GM12878 (cell line): ENCODE data around the gene FKBP11. TPM values are rescaled to one million over a fixed set of nuclear protein-coding genes. Genes with fewer than 3 reads are reported as not detected.

Experiments used
- ATAC-seq: fragments of 200-7000 bp; cut with Tn5 transposase; 3 replicates; pipeline ENCODE4 v1.9.1; 2020; ENCODE audit warnings: mild to moderate bottlenecking, moderate library complexity
- Bru-seq: library from RNA; stranded (reverse); fragments of 400-500 nt; gene quantifications from one replicate; lab custom pipeline; 2021; lab: Mats Ljungman, UMichigan
- BruChase-seq, 2 experiments: library from RNA; stranded (reverse); fragments of 400-500 nt; gene quantifications; one replicate each; lab custom pipeline; 2021; lab: Mats Ljungman, UMichigan
- BruUV-seq: library from RNA; stranded (reverse); fragments of 400-500 nt; replicated peaks from 2 replicates; lab custom pipeline; 2021; lab: Mats Ljungman, UMichigan
- CTCF ChIA-PET: fragments of 300-600 bp; sonication (Branson Sonifier 250); formaldehyde crosslinking; extraction: SDS; loops from one replicate; lab custom pipeline; 2021; ENCODE audit warnings: inconsistent platforms; lab: Yijun Ruan, JAX
- POLR2A ChIA-PET: fragments of 350-600 bp; formaldehyde crosslinking; extraction: SDS; loops from one replicate; lab custom pipeline; 2021; ENCODE audit warnings: inconsistent platforms; lab: Charles Lee
- RAD21 ChIA-PET: fragments of 300-600 bp; sonication (Branson Sonifier 250); formaldehyde crosslinking; loops from one replicate; lab custom pipeline; 2023; ENCODE audit warnings: antibody characterized with exemption; ENCODE audit not compliant: unreplicated experiment; lab: Charles Lee
- SMC1A ChIA-PET: fragments of 300-600 bp; sonication (Branson Sonifier 250); formaldehyde crosslinking; loops from one replicate; lab custom pipeline; 2023; ENCODE audit not compliant: unreplicated experiment, uncharacterized antibody; lab: Charles Lee
- DNase-seq: peaks from one replicate; pipeline ENCODE4 v3.0.0-alpha.2; 2011; ENCODE audit warnings: low read depth, low spot score
- FAIRE-seq: peaks from 3 replicates; lab custom pipeline; 2011; peaks lifted over from hg19 to GRCh38; lab: Jason Lieb, UNC
- H2AFZ ChIP-seq: 2 replicates; pipeline ENCODE4 v1.6.0; 2011; ENCODE audit warnings: low read depth, low read length, control low read depth; ENCODE audit not compliant: control insufficient read depth
- H3K27ac ChIP-seq: 2 replicates; pipeline ENCODE4 v1.5.1; 2011; ENCODE audit warnings: control low read depth; ENCODE audit not compliant: control insufficient read depth, insufficient read depth
- H3K27me3 ChIP-seq, 2 experiments: replicated peaks in 1 of 2; 2 replicates each; pipeline versions ENCODE4 v1.6.0 to v1.6.1; 2011; ENCODE audit warnings: low read length in 1 of 2; ENCODE audit not compliant: control insufficient read depth in 2 of 2, insufficient read depth in 2 of 2
- H3K36me3 ChIP-seq, 2 experiments: 2 replicates each; pipeline ENCODE4 v1.5.1; 2011; ENCODE audit warnings: low read length in 1 of 2; ENCODE audit not compliant: control insufficient read depth in 2 of 2, insufficient read depth in 2 of 2
- H3K4me1 ChIP-seq: 2 replicates; pipeline ENCODE4 v1.6.1; 2011; ENCODE audit warnings: mild to moderate bottlenecking, low read length, moderate library complexity, mixed read lengths; ENCODE audit not compliant: control insufficient read depth, insufficient read depth
- H3K4me2 ChIP-seq: 2 replicates; pipeline ENCODE4 v1.6.0; 2011; ENCODE audit warnings: control low read depth; ENCODE audit not compliant: control insufficient read depth, insufficient read depth
- H3K4me3 ChIP-seq: fragments of 200-600 bp; sonication (generic); 2 replicates; pipeline ENCODE4 v1.5.1; 2016
- H3K79me2 ChIP-seq: 2 replicates; pipeline ENCODE4 v1.6.0; 2011; ENCODE audit warnings: low read length; ENCODE audit not compliant: control insufficient read depth, insufficient read depth
- H3K9ac ChIP-seq: 2 replicates; pipeline ENCODE4 v1.8.0; 2011; ENCODE audit warnings: low read length, control low read depth, mixed read lengths; ENCODE audit not compliant: control insufficient read depth, insufficient read depth
- H3K9me3 ChIP-seq: replicated peaks from 3 replicates; pipeline ENCODE4 v1.5.1; 2011; ENCODE audit warnings: mild to moderate bottlenecking, low read length; ENCODE audit not compliant: control insufficient read depth, insufficient read depth
- H4K20me1 ChIP-seq: 2 replicates; pipeline ENCODE4 v1.6.0; 2011; ENCODE audit not compliant: control insufficient read depth, insufficient read depth
- CBFB ChIP-seq: IDR thresholded peaks from 2 replicates; pipeline ENCODE4 v1.6.1; 2016; ENCODE audit warnings: antibody characterized with exemption, low read depth
- HDAC6 ChIP-seq: fragments of 200-600 bp; sonication (generic); IDR thresholded peaks from one replicate; pipeline ENCODE4 v1.8.0; 2017; ENCODE audit warnings: antibody characterized with exemption; ENCODE audit not compliant: unreplicated experiment
- MXI1 ChIP-seq: fragments of 150-350 bp; IDR thresholded peaks from 2 replicates; pipeline ENCODE4 v1.6.1; 2011; ENCODE audit warnings: low read depth, mild to moderate bottlenecking, inconsistent platforms, low read length, improper control_type of control experiment
- NFYA ChIP-seq: IDR thresholded peaks from 2 replicates; pipeline ENCODE4 v1.6.1; 2011; ENCODE audit warnings: low read depth, mild to moderate bottlenecking, low read length, improper control_type of control experiment, borderline replicate concordance
- RAD51 ChIP-seq: fragments of 450-650 bp; IDR thresholded peaks from 2 replicates; pipeline ENCODE4 v1.6.1; 2016; ENCODE audit warnings: moderate library complexity, mild to moderate bottlenecking, inconsistent platforms
- TCF7 ChIP-seq: IDR thresholded peaks from 2 replicates; pipeline ENCODE4 v1.6.1; 2014; ENCODE audit warnings: antibody characterized with exemption, borderline replicate concordance
- YY1 ChIP-seq: IDR thresholded peaks from 2 replicates; pipeline ENCODE4 v1.6.1; 2011; ENCODE audit warnings: low read depth, mild to moderate bottlenecking, low read length
- ZNF207 ChIP-seq: fragments of 450-650 bp; IDR thresholded peaks from 2 replicates; pipeline ENCODE4 v1.6.1; 2014; ENCODE audit warnings: antibody characterized with exemption, mild to moderate bottlenecking, borderline replicate concordance
- WGBS: methylation state at CpG from one replicate; pipeline ENCODE4 v1.1.6; 2016; ENCODE audit warnings: low lambda C conversion rate; ENCODE audit not compliant: insufficient replicate concordance, insufficient coverage; ENCODE audit errors: missing lambda C conversion rate; 5-methylcytosine and 5-hydroxymethylcytosine counted together
- in situ Hi-C: fragments of 300-500 bp; cut with MboI; formaldehyde crosslinking; loops from 9 replicates; pipeline ENCODE4 v1.14.3; 2018; ENCODE audit warnings: mixed read lengths
- intact Hi-C: fragments of 100-400 bp; cut with micrococcal nuclease; formaldehyde crosslinking; loops from one replicate; pipeline ENCODE4 v1.14.2; 2022; ENCODE audit not compliant: unreplicated experiment
- long read RNA-seq, 2 experiments: library from polyadenylated mRNA; unstranded; transcript quantifications; one replicate each; pipeline ENCODE4 v2.0.0, GENCODE V29; 2019 to 2020
- polyA minus RNA-seq, 3 experiments: library from RNA; depleted of rRNA, polyadenylated mRNA; stranded (reverse); fragments of >200 nt; gene quantifications; 2 replicates each; pipeline ENCODE4 v1.2.3, GENCODE V29; 2011
- polyA plus RNA-seq, 11 experiments: library from polyadenylated mRNA; depleted of rRNA in 4 of 11; unstranded in 6 of 11; stranded (reverse) in 5 of 11; fragments of >200 nt; fragmentation: Nextera tagmentation in 4 of 11; fragmentation: Illumina TruSeq in 1 of 11; extraction: Ambion mirVana in 4 of 11; extraction: Trizol in 1 of 11; gene quantifications; 1 replicate in 1 of 11; 2 replicates in 10 of 11; pipeline versions ENCODE4 v1.2.1 to v1.2.3, GENCODE V29; 2011 to 2016; ENCODE audit warnings: inconsistent platforms in 2 of 11, missing spikeins in 2 of 11, low read depth in 1 of 11
- total RNA-seq, 4 experiments: library from RNA; depleted of rRNA in 3 of 4; stranded (reverse); fragments of >200 nt in 3 of 4; fragmentation: Illumina TruSeq in 1 of 4; extraction: Trizol in 1 of 4; gene quantifications; 2 replicates each; pipeline versions ENCODE4 v1.2.1 to v1.2.3, GENCODE V29; 2013 to 2021
- TF ChIP-seq, protein P1 (sequence below): IDR thresholded peaks from 2 replicates; pipeline ENCODE4 v1.6.1; 2012; ENCODE audit warnings: low read depth, low read length, improper control_type of control experiment
- TF ChIP-seq, protein P2 (sequence below): fragments of 450-650 bp; IDR thresholded peaks from 2 replicates; pipeline ENCODE4 v1.6.1; 2017; ENCODE audit warnings: mild to moderate bottlenecking
- TF ChIP-seq, protein P3 (sequence below): IDR thresholded peaks from 2 replicates; pipeline ENCODE4 v1.6.1; 2012; ENCODE audit warnings: low read depth, low read length, improper control_type of control experiment

The FKBP11 gene
- total RNA-seq (2013; cell fraction: nucleolus; rRNA removed): 29.3 and 32.5 TPM in 2 replicates
- total RNA-seq (2014; rRNA removed) (29.5 and 34.8 TPM in 2 replicates), total RNA-seq (2014; rRNA removed; fragmentation: Illumina TruSeq; extraction: Trizol) (40.6 and 43.1 TPM in 2 replicates), total RNA-seq (2021) (58.2 and 59.4 TPM in 2 replicates), polyA plus RNA-seq (2011; rRNA removed) (16.5 and 25.0 TPM in 2 replicates), polyA plus RNA-seq (2014; fragmentation: Illumina TruSeq; extraction: Trizol) (47.3 and 56.3 TPM in 2 replicates), polyA plus RNA-seq (2014; fragmentation: Nextera tagmentation; extraction: Ambion mirVana) (10 to 100 TPM; 55.2 to 83.4 TPM), polyA plus RNA-seq (2014; rRNA removed) (56.8 and 67.1 TPM in 2 replicates), polyA plus RNA-seq (2016; fragmentation: Nextera tagmentation; extraction: Ambion mirVana) (100 to 1,000 TPM; 133 to 135 TPM), polyA minus RNA-seq (2011; rRNA and poly(A)+ RNA removed) (16.8 and 17.3 TPM in 2 replicates), Bru-seq, nascent RNA (percentile 88 among the genes with signal in this experiment), BruChase-seq, experiment 1, labeled RNA remaining after a 6-hour chase (percentile 97 among the genes with signal in this experiment), BruChase-seq, experiment 2, labeled RNA remaining after a 2-hour chase (percentile 94 among the genes with signal in this experiment)
- 47.4 TPM for polyA plus RNA-seq (2011; ENCODE audit: low read depth)
- 25.5 and 28.3 TPM in 2 replicates for polyA plus RNA-seq (2011; cell fraction: cytosol; rRNA removed)
- 31.3 and 38.7 TPM in 2 replicates for polyA plus RNA-seq (2011; cell fraction: nucleus; rRNA removed)
- 73.3 and 77.9 TPM in 2 replicates for polyA plus RNA-seq (2012)
- 6.3 and 9.6 TPM in 2 replicates for polyA minus RNA-seq (2011; cell fraction: cytosol; rRNA and poly(A)+ RNA removed)
- polyA minus RNA-seq (2011; cell fraction: nucleus; rRNA and poly(A)+ RNA removed): 9.2 and 15.6 TPM in 2 replicates
- long read RNA-seq, experiment 1, transcript FKBP11-208 (6 exons, 1,030 nt): major isoform, 13 of 19 reads
- long read RNA-seq, experiment 1, partial matches to known transcripts: 0 of 19 reads
- long read RNA-seq, experiment 1, other reads (novel, unspliced or antisense): 1 of 19 reads
- long read RNA-seq, experiment 2, full-length matches to known transcripts: 20 of 23 reads
- long read RNA-seq, experiment 2, partial matches to known transcripts: 0 of 23 reads
- long read RNA-seq, experiment 2, other reads (novel, unspliced or antisense): 3 of 23 reads

DNA sequence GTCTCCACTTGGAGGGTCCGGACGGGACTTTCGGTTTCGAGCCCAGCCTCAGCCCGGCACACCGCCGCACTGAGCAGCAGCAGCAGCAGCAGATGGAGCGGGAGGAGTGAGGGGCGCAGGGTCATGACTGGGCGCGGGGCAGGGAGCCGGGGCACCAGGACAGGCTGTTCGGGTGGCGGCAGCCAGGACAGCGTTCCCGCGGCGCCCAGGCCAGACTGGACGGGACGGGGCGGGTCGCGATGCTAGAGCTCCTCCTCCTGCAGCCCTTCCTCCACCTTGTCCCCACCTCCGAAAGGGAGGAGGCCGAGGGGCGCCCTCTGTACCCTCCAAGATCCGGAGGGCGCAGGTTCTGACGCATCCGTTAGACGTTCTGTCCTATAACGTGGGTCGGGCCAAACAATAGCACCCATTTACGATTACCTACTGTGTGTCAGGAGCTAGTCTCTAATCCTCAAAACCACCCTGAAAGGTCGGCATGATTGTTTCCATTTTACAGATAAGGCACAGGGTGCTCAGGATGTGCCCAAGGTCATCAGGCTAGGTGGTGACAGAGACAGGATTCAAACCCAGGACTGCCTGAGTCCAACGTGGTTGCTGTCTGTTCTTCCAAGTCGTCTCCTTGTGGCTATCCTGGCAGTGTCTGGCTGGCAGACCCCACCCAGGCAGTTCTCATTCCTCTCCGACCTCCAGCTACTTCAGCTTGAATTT, at the start of gene FKBP11:
Gene FKBP11, minus strand, starts transcription at position 189 of the 708 bp plus-strand sequence. Its CDS starts 64 bp downstream, at position 125.
- Histone ChIP-seq H3K27ac (peak within 1 kb of the TSS; percentile 90), H3K36me3 (no peaks in the 10 kb centered on the region; a peak in 3 of 4 replicates), H3K4me2 (peak within 1 kb of the TSS; percentile 94), H4K20me1 (no peaks in the 10 kb centered on the region), H3K79me2 (peaks cover 10% of the 10 kb centered on the region), H3K9me3 (no peaks in the 10 kb centered on the region), H3K9ac (peak within 1 kb of the TSS; percentile 96), H3K27me3 (no peaks in the 10 kb centered on the region), H3K4me1 (peaks cover 22% of the 10 kb centered on the region), H3K4me3 (peak within 1 kb of the TSS; percentile 98), H2AFZ (peak within 1 kb of the TSS; percentile 96)
- WGBS: 2% methylated on average over 37 of the region's 38 CpGs
- in situ Hi-C loops (no loop called here), intact Hi-C loops (loop anchor here (2.0 kb wide), 2 partner anchors 53 to 73 kb away; partner anchors contain the start of genes DDX23 and WNT1)
- POLR2A ChIA-PET: interaction anchor here (0.6 to 1.7 kb wide), 17 partner anchors 10 to 399 kb away, joined by 3 to 8 read pairs (median 4); partner anchors contain the start of genes ARF3 and WNT1
- ATAC-seq: peak; percentile 96
- FAIRE-seq: peak; percentile 23
- BruUV-seq: no TSS peak
- RAD21 ChIA-PET: interaction anchor here (0.6 to 4.9 kb wide), 17 partner anchors 11 to 269 kb away, joined by 3 to 35 read pairs (median 4); partner anchors contain the start of genes ARF3, DDX23, RHEBL1 and RND1
- CTCF ChIA-PET: interaction anchor here (0.6 to 5.8 kb wide), 29 partner anchors 10 to 174 kb away, joined by 3 to 93 read pairs (median 7); partner anchors contain the start of genes ARF3, CACNB3, DDX23 and RHEBL1
- SMC1A ChIA-PET: interaction anchor here (0.6 to 4.3 kb wide), 12 partner anchors 10 to 73 kb away, joined by 3 to 23 read pairs (median 6); partner anchors contain the start of genes DDX23 and WNT1
- DNase-seq: peak; percentile 30
- TF ChIP-seq MXI1 (peak; percentile 56; the same call in 1 of the 2 replicates), HDAC6 (peak; percentile 53), CBFB (no peak), RAD51 (no peak), NFYA (no peak), ZNF207 (no peak), TCF7 (no peak), YY1 (0 out of 2 replicates have a peak, but pooled peaks have one; percentile 8)
- TF ChIP-seq, protein P1, sequence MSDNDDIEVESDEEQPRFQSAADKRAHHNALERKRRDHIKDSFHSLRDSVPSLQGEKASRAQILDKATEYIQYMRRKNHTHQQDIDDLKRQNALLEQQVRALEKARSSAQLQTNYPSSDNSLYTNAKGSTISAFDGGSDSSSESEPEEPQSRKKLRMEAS: 0 out of 2 replicates have a peak, but pooled peaks have one; percentile 32
- TF ChIP-seq, protein P2, sequence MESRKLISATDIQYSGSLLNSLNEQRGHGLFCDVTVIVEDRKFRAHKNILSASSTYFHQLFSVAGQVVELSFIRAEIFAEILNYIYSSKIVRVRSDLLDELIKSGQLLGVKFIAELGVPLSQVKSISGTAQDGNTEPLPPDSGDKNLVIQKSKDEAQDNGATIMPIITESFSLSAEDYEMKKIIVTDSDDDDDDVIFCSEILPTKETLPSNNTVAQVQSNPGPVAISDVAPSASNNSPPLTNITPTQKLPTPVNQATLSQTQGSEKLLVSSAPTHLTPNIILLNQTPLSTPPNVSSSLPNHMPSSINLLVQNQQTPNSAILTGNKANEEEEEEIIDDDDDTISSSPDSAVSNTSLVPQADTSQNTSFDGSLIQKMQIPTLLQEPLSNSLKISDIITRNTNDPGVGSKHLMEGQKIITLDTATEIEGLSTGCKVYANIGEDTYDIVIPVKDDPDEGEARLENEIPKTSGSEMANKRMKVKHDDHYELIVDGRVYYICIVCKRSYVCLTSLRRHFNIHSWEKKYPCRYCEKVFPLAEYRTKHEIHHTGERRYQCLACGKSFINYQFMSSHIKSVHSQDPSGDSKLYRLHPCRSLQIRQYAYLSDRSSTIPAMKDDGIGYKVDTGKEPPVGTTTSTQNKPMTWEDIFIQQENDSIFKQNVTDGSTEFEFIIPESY: no peak
- TF ChIP-seq, protein P3, sequence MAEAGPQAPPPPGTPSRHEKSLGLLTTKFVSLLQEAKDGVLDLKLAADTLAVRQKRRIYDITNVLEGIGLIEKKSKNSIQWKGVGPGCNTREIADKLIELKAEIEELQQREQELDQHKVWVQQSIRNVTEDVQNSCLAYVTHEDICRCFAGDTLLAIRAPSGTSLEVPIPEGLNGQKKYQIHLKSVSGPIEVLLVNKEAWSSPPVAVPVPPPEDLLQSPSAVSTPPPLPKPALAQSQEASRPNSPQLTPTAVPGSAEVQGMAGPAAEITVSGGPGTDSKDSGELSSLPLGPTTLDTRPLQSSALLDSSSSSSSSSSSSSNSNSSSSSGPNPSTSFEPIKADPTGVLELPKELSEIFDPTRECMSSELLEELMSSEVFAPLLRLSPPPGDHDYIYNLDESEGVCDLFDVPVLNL: no peak
